Epithelial cell of esophagus (primary cell): ENCODE measurements around the gene CDKN2A.
A peak's percentile ranks its signal among the peaks of the same experiment; 100 is the strongest.

Experiments
- DNase-seq: peaks from one replicate; pipeline ENCODE4 v3.0.0; 2010; ENCODE audit warnings: low read depth
- H3K4me3 ChIP-seq: 2 replicates; pipeline ENCODE4 v1.5.1; 2011; ENCODE audit warnings: mild to moderate bottlenecking, low read length, control low read depth
- TF ChIP-seq, protein P1 (sequence below): IDR thresholded peaks from 2 replicates; pipeline ENCODE4 v1.5.1; 2011; ENCODE audit warnings: low read depth, mild to moderate bottlenecking, low read length, control low read depth, inconsistent platforms; ENCODE audit not compliant: insufficient read depth; ENCODE audit errors: missing control alignments

Gene CDKN2A

DNA sequence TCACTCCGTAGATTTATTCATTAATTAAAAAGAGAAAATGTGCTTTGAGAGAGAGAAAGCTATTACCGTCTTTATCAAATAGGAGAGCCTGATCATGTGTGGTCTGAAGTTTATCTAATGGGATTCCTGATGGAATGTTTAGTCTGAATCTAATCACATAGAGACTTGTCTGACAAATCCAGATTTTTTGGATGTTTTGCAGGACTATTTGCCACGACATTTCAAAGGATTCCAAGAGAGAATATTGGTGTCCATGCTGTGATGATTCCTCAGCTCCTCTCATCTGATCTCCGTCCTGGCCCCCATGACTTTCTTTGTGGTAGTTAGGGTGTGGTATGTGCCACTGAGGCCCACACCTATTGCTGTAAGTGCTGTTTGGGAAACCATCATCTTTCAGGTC, 35.0 kb upstream of the CDKN2A start:
- TF ChIP-seq, protein P1, sequence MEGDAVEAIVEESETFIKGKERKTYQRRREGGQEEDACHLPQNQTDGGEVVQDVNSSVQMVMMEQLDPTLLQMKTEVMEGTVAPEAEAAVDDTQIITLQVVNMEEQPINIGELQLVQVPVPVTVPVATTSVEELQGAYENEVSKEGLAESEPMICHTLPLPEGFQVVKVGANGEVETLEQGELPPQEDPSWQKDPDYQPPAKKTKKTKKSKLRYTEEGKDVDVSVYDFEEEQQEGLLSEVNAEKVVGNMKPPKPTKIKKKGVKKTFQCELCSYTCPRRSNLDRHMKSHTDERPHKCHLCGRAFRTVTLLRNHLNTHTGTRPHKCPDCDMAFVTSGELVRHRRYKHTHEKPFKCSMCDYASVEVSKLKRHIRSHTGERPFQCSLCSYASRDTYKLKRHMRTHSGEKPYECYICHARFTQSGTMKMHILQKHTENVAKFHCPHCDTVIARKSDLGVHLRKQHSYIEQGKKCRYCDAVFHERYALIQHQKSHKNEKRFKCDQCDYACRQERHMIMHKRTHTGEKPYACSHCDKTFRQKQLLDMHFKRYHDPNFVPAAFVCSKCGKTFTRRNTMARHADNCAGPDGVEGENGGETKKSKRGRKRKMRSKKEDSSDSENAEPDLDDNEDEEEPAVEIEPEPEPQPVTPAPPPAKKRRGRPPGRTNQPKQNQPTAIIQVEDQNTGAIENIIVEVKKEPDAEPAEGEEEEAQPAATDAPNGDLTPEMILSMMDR: no peak
- no peak for DNase-seq
- H3K4me3 ChIP-seq: no peak overlapping the region

GRCh38 chr9:22028394-22028793, 34.2 kb upstream of the CDKN2A start:
- H3K4me3 ChIP-seq: no peak overlapping the region
- TF ChIP-seq, protein P1: no peak
- DNase-seq: no peak

- TF ChIP-seq, protein P1: no peak
- no peak for DNase-seq
- no peak overlapping the region for H3K4me3 ChIP-seq
Observed at GRCh38 chr9:22026696-22027095, 32.5 kb upstream of the CDKN2A start.

DNA sequence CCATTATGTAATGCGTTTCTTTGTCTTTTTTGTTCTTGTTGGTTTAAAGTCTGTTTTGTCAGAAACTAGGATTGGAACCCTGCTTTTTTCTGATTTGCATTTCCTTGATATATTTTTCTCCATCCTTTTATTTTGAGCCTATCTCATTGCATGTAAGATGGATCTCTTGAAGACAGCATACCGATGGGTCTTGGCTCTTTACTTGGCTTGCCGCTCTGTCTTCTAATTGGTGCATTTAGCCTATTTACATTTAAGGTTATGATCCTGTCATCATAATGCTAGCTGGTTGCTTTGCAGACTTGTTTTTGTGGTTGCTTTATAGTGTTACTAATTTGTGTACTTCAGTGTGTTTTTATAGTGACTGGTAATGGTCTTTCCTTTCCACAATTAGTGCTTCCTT, 28.2 kb upstream of the CDKN2A start:
- H3K4me3 ChIP-seq: no peak overlapping the region
- TF ChIP-seq, protein P1: no peak
- no peak for DNase-seq

DNA sequence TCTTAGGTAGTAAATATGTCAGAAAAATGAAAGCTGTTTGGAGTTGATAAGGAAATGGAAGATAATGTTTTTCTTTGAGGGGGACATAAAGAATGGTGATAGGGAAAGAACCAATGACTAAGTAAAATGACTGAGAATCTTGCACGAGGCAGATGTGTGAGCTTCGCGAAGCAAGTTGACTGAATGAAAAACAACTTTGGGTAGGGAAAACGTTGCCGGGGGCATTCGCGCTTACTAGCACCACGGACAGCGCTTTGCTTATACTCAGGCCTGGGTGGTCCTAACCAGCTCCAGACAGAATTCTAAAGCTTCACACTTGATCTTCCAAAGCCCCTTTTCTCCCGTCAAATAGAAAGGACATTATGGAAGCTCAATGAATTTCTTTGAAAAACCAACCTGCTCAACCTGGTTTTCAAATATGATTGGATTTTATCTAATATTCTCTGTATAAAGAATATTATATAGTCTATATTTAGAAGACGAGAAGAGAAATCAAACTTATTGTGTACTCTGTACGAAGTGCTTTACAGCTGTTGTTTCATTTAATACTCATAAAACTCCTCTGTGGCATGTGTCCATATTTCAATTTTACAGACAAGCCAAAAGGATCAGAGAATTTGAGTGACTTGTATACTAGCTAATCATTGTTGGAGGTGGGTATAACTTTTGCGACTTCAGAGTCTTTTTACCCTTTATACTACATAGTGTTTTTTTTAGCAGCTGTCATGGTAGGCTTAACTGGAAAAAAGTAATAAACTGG, 16.9 kb upstream of the CDKN2A start:
- peak; percentile 48 for DNase-seq
- TF ChIP-seq, protein P1: no peak
- no peak overlapping the region for H3K4me3 ChIP-seq

DNA sequence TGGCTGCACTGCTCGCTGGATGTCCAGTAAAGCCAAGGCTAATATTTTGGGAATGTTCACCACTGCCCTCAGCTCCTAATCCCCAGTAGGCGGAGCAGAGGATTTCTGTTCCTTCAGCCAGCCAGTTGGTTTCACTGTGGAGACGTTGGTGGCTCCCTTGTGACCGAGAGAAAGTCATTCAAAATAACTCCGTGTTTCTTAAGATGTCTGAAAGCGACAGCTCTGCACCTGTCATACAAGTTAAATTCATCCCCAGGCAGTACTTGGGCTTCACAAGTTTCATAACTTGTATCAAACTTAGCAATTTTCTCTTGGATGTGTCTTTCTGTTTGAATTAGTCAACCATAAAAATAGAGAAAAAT, 15.3 kb upstream of the CDKN2A start:
- DNase-seq: no peak
- TF ChIP-seq, protein P1: no peak
- H3K4me3 ChIP-seq: peak overlapping the region; percentile 92

- H3K4me3 ChIP-seq: peak within 1 kb of the TSS; percentile 92
- peak; percentile 96 for DNase-seq
- TF ChIP-seq, protein P1: peak; percentile 47
Observed at GRCh38 chr9:22008717-22009505, 14.7 kb upstream of the CDKN2A start, which contains the start of gene CDKN2B. CDKN2B (minus strand) TSS chr9:22009305; CDS start chr9:22008953, 352 bp downstream.
